H1 (cell line): Measurements from ENCODE around the gene FGF19. TPM values are rescaled to one million over a fixed set of nuclear protein-coding genes. Genes with fewer than 3 reads are reported as not detected.

Source experiments
- CTCF ChIA-PET: fragments of 300-600 bp; sonication (Branson Sonifier 250); formaldehyde crosslinking; loops from one replicate; lab custom pipeline; 2021; ENCODE audit not compliant: partially characterized antibody; lab: Charles Lee
- POLR2A ChIA-PET: fragments of 300-600 bp; sonication (Branson Sonifier 250); formaldehyde crosslinking; loops from one replicate; lab custom pipeline; 2021; ENCODE audit warnings: inconsistent platforms; ENCODE audit not compliant: partially characterized antibody; lab: Charles Lee
- DNase-seq, 2 experiments: peaks; one replicate each; pipeline versions ENCODE4 v3.0.0 to v3.0.0-alpha.2; 2010 to 2022; ENCODE audit warnings: low spot score in 2 of 2, low read depth in 1 of 2, mixed read lengths in 1 of 2
- FAIRE-seq: peaks from 2 replicates; lab custom pipeline; 2011; peaks lifted over from hg19 to GRCh38; lab: Jason Lieb, UNC
- H2AFZ ChIP-seq: 2 replicates; pipeline ENCODE4 v1.8.1; 2012; ENCODE audit warnings: low read length, inconsistent platforms
- H2AK5ac ChIP-seq: 2 replicates; pipeline ENCODE4 v1.6.1; 2013; ENCODE audit warnings: low read depth, low read length
- H2BK120ac ChIP-seq: replicated peaks from 2 replicates; pipeline ENCODE3; 2013; ENCODE audit warnings: low read depth, low read length, inconsistent platforms
- H2BK12ac ChIP-seq: 2 replicates; pipeline ENCODE4 v1.6.1; 2013; ENCODE audit warnings: low read depth, low read length
- H2BK15ac ChIP-seq: 2 replicates; pipeline ENCODE4 v1.6.1; 2013; ENCODE audit warnings: low read length
- H2BK20ac ChIP-seq: 2 replicates; pipeline ENCODE4 v1.6.1; 2013; ENCODE audit warnings: low read length
- H2BK5ac ChIP-seq: 2 replicates; pipeline ENCODE4 v1.6.1; 2013; ENCODE audit warnings: low read depth, low read length
- H3K14ac ChIP-seq: 2 replicates; pipeline ENCODE4 v1.6.1; 2013; ENCODE audit warnings: inconsistent platforms; ENCODE audit not compliant: insufficient read length
- H3K18ac ChIP-seq: 2 replicates; pipeline ENCODE4 v1.6.1; 2013; ENCODE audit warnings: low read length; ENCODE audit errors: extremely low read depth
- H3K23ac ChIP-seq: 2 replicates; pipeline ENCODE4 v1.6.1; 2013; ENCODE audit warnings: inconsistent platforms; ENCODE audit not compliant: insufficient read length
- H3K23me2 ChIP-seq: 2 replicates; pipeline ENCODE4 v1.6.1; 2013; ENCODE audit warnings: low read depth, low read length
- H3K27ac ChIP-seq: 2 replicates; pipeline ENCODE4 v1.6.1; 2011; ENCODE audit warnings: low read depth, low read length, inconsistent platforms
- H3K27me3 ChIP-seq, 4 experiments: replicated peaks in 1 of 4; 1 replicate in 1 of 4; 2 replicates in 3 of 4; pipeline versions ENCODE4 v1.6.1 to v1.8.1; 2011 to 2013; ENCODE audit warnings: low read length in 3 of 4, mild to moderate bottlenecking in 3 of 4, inconsistent platforms in 2 of 4, mixed read lengths in 2 of 4, moderate library complexity in 1 of 4; ENCODE audit not compliant: control insufficient read depth in 3 of 4, insufficient read depth in 3 of 4; ENCODE audit errors: extremely low read depth in 1 of 4
- H3K36me3 ChIP-seq, 4 experiments: 2 replicates each; pipeline versions ENCODE4 v1.6.1 to v1.8.1; 2011 to 2013; ENCODE audit warnings: mild to moderate bottlenecking in 4 of 4, low read length in 3 of 4, moderate library complexity in 2 of 4, control low read depth in 1 of 4, inconsistent platforms in 1 of 4; ENCODE audit not compliant: insufficient read depth in 4 of 4, control insufficient read depth in 2 of 4
- H3K4ac ChIP-seq: replicated peaks from 2 replicates; pipeline ENCODE3; 2013; ENCODE audit warnings: low read length, low read depth, mixed read lengths, inconsistent platforms; ENCODE audit not compliant: insufficient read length
- H3K4me1 ChIP-seq, 4 experiments: replicated peaks in 1 of 4; 1 replicate in 1 of 4; 2 replicates in 3 of 4; pipeline versions ENCODE4 v1.6.1 to v1.8.1; 2011 to 2013; ENCODE audit warnings: low read length in 3 of 4, inconsistent platforms in 2 of 4, mixed read lengths in 1 of 4; ENCODE audit not compliant: insufficient read depth in 4 of 4, control insufficient read depth in 3 of 4
- H3K4me2 ChIP-seq, 2 experiments: 2 replicates each; pipeline versions ENCODE4 v1.6.1 to v1.8.1; 2011 to 2013; ENCODE audit warnings: low read depth in 2 of 2, low read length in 2 of 2, control low read depth in 1 of 2, inconsistent platforms in 1 of 2, mild to moderate bottlenecking in 1 of 2; ENCODE audit not compliant: insufficient read depth in 1 of 2
- H3K4me3 ChIP-seq, 4 experiments: fragments of 200-600, 300-600 bp in 1 of 4; sonication (generic), shearing (Covaris generic), sonication (Bioruptor Twin) in 1 of 4; 2 replicates each; pipeline versions ENCODE4 v1.5.1 to v1.8.1; 2011 to 2016; ENCODE audit warnings: low read length in 4 of 4, low read depth in 3 of 4, control low read depth in 2 of 4, inconsistent platforms in 2 of 4, mild to moderate bottlenecking in 2 of 4, mixed read lengths in 1 of 4, moderate library complexity in 1 of 4; ENCODE audit not compliant: insufficient read depth in 2 of 4; ENCODE audit errors: extremely low read depth in 1 of 4
- H3K56ac ChIP-seq: replicated peaks from 2 replicates; pipeline ENCODE3; 2013; ENCODE audit warnings: low read depth, mild to moderate bottlenecking, mixed read lengths, low read length, inconsistent platforms; ENCODE audit not compliant: insufficient read length
- H3K79me1 ChIP-seq: 2 replicates; pipeline ENCODE4 v1.6.1; 2013; ENCODE audit warnings: low read depth, low read length, control low read depth
- H3K79me2 ChIP-seq, 2 experiments: 2 replicates each; pipeline versions ENCODE4 v1.6.1 to v1.8.1; 2012 to 2013; ENCODE audit warnings: low read length in 2 of 2, mild to moderate bottlenecking in 2 of 2, inconsistent platforms in 1 of 2; ENCODE audit not compliant: insufficient read depth in 2 of 2, control insufficient read depth in 1 of 2
- H3K9ac ChIP-seq, 4 experiments: replicated peaks in 1 of 4; 1 replicate in 1 of 4; 2 replicates in 3 of 4; pipeline versions ENCODE4 v1.6.1 to v1.8.1; 2011 to 2013; ENCODE audit warnings: low read depth in 3 of 4, low read length in 3 of 4, control low read depth in 2 of 4, mild to moderate bottlenecking in 2 of 4, moderate library complexity in 2 of 4, inconsistent platforms in 1 of 4; ENCODE audit errors: extremely low read depth in 1 of 4
- H3K9me3 ChIP-seq, 2 experiments: 2 replicates each; pipeline versions ENCODE4 v1.6.1 to v1.8.1; 2012 to 2013; ENCODE audit warnings: mild to moderate bottlenecking in 2 of 2, moderate library complexity in 2 of 2, control low read depth in 1 of 2, inconsistent platforms in 1 of 2, low read depth in 1 of 2, low read length in 1 of 2, mixed read lengths in 1 of 2; ENCODE audit not compliant: insufficient read depth in 2 of 2
- H4K20me1 ChIP-seq, 2 experiments: replicated peaks in 1 of 2; 2 replicates each; pipeline versions ENCODE3 to v1.8.1; 2011 to 2013; ENCODE audit warnings: inconsistent platforms in 2 of 2, low read length in 2 of 2, mild to moderate bottlenecking in 1 of 2; ENCODE audit not compliant: insufficient read depth in 2 of 2, control insufficient read depth in 1 of 2
- H4K5ac ChIP-seq: 2 replicates; pipeline ENCODE4 v1.6.1; 2013; ENCODE audit warnings: low read length, low read depth, mixed read lengths, inconsistent platforms; ENCODE audit not compliant: insufficient read length
- H4K8ac ChIP-seq: 2 replicates; pipeline ENCODE4 v1.8.0; 2013; ENCODE audit warnings: mild to moderate bottlenecking, moderate library complexity, low read length, inconsistent platforms; ENCODE audit not compliant: insufficient read depth; ENCODE audit errors: extremely low read depth
- H4K91ac ChIP-seq: replicated peaks from 2 replicates; pipeline ENCODE3; 2013; ENCODE audit warnings: low read length, mixed read lengths, inconsistent platforms; ENCODE audit not compliant: insufficient read length
- POLR2AphosphoS5 ChIP-seq: IDR thresholded peaks from 2 replicates; pipeline ENCODE4 v1.6.1; 2011; ENCODE audit warnings: low read depth, low read length
- SP4 ChIP-seq: IDR thresholded peaks from 2 replicates; pipeline ENCODE4 v1.6.1; 2012; ENCODE audit warnings: low read length, inconsistent platforms
- WGBS, 2 experiments: shearing (Covaris generic) in 1 of 2; methylation state at CpG; one replicate each; pipeline versions ENCODE4 v1.1.6 to v1.1.7; 2013 to 2015; ENCODE audit warnings: low lambda C conversion rate in 2 of 2, mixed read lengths in 2 of 2, inconsistent platforms in 1 of 2, low coverage in 1 of 2, missing lambda C conversion rate in 1 of 2; ENCODE audit not compliant: insufficient replicate concordance in 2 of 2, insufficient coverage in 1 of 2, insufficient read length in 1 of 2; ENCODE audit errors: extremely low coverage in 1 of 2, missing lambda C conversion rate in 1 of 2; 5-methylcytosine and 5-hydroxymethylcytosine counted together
- polyA plus RNA-seq, 7 experiments: library from polyadenylated mRNA; depleted of rRNA in 3 of 7; stranded (reverse) in 5 of 7; unstranded in 2 of 7; fragments of >200 nt in 5 of 7; fragments of 200-250 nt in 2 of 7; gene quantifications; 1 replicate in 5 of 7; 2 replicates in 1 of 7; 4 replicates in 1 of 7; pipeline versions ENCODE4 v1.2.1 to v1.2.3, GENCODE V29; 2011 to 2013; ENCODE audit warnings: missing spikeins in 2 of 7, mixed read lengths in 2 of 7
- total RNA-seq: library from RNA; stranded (reverse); fragmentation: NEBNext Ultra II Directional; extraction: Animal tissue kit (Norgen Biotek cat#: 25700); gene quantifications from 2 replicates; pipeline ENCODE4 v1.2.1, GENCODE V29; 2021

Gene FGF19
- total and polyA plus RNA-seq, 2 of the 8 experiments (the other 6 are each of a cell fraction or from before 2014, with no cell fraction given) = 9.6 to 14.8 TPM

DNA sequence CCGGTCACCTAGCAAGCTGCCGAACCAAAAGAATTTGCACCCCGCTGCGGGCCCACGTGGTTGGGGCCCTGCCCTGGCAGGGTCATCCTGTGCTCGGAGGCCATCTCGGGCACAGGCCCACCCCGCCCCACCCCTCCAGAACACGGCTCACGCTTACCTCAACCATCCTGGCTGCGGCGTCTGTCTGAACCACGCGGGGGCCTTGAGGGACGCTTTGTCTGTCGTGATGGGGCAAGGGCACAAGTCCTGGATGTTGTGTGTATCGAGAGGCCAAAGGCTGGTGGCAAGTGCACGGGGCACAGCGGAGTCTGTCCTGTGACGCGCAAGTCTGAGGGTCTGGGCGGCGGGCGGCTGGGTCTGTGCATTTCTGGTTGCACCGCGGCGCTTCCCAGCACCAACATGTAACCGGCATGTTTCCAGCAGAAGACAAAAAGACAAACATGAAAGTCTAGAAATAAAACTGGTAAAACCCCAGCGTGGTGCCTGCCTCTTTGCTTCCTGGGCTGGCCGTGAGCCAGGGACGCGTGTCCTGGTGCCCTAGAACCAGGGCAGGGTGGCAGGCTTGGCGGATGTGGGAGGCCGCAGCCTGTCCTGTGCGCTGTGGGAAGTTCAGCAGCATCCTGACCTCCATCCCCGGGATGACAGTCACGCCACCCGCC is 49.7 kb downstream of the FGF19 start:
- Histone ChIP-seq H2BK12ac (no peak overlapping the region), H3K23ac (no peak overlapping the region), H2AFZ (no peak overlapping the region), H3K14ac (no peak overlapping the region), H4K91ac (no peak overlapping the region), H3K56ac (no peak overlapping the region), H2BK5ac (no peak overlapping the region), H2BK20ac (no peak overlapping the region), H2AK5ac (no peak overlapping the region), H2BK120ac (no peak overlapping the region), H3K4me3 (no peak overlapping the region), H3K9ac (no peak overlapping the region), H3K4me2 (no peak overlapping the region), H3K4ac (no peak overlapping the region), H3K79me1 (0 out of 2 replicates have a peak, but pooled peaks cover 2% of the 10 kb centered on the region), H3K4me1 (peaks cover 5 to 18% (median 13%) of the 10 kb centered on the region in 4 experiments), H3K23me2 (no peaks in the 10 kb centered on the region; the same call in 1 of the 2 replicates), H3K36me3 (peaks cover 23 to 53% (median 37%) of the 10 kb centered on the region in 4 experiments), H3K79me2 (no peaks in the 10 kb centered on the region), H2BK15ac (no peak overlapping the region), H3K27ac (no peak overlapping the region), H3K9me3 (no peaks in the 10 kb centered on the region), H4K5ac (no peak overlapping the region), H3K18ac (no peak overlapping the region), H4K20me1 (peaks cover 6 to 10% of the 10 kb centered on the region in 2 experiments), H3K27me3 (no peaks in the 10 kb centered on the region; a peak in 1 of 7 replicates), H4K8ac (no peak overlapping the region)
- POLR2A ChIA-PET = interaction anchor here (1.6 to 10.9 kb wide), 4 partner anchors 10 to 43 kb away, joined by 5 to 197 read pairs (median 8); partner anchors contain the start of gene CCND1
- no peak for FAIRE-seq
- no peak for DNase-seq
- no peak for TF ChIP-seq SP4
- peak; percentile 18; the same call in 1 of the 2 replicates for TF ChIP-seq POLR2AphosphoS5
- CTCF ChIA-PET = interaction anchor here (0.6 to 1.6 kb wide), 4 partner anchors 8 to 361 kb away, joined by 3 to 4 read pairs (median 4); no protein-coding TSS in a partner anchor
- WGBS, 2 experiments = 92% methylated on average over 28 of the region's 38 CpGs; no CpG with 5 or more reads in 1 of the 2 experiments
